Activated CD4-positive, alpha-beta T cell treated with anti-CD3 and anti-CD28 coated beads for 48 hours (primary cell): ENCODE results near the gene PCDH1.

Experiments used
- DNase-seq: peaks from one replicate; pipeline ENCODE4 v3.0.0-alpha.2; 2020

The PCDH1 gene

DNA sequence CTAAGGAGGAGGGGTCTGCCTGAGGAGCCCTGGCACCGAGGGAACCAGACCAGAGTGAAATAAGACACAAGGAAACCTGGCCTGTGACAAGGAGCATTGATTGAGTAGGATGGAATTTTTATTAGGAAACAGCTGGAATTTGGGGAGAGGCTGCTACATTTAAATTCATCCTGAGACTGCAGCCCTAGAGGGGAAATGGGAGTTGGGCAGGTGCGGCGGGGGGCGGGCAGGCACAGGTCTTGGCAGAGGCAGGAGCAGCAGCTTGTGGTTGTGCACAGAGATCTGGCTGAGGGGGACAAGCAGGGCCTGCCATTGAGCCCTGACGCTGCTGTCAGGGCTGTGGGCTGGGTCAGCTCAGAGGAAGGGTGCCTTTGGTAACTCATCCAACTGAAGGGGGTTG lies 71.6 kb downstream of the PCDH1 start:
- no peak for DNase-seq

DNA sequence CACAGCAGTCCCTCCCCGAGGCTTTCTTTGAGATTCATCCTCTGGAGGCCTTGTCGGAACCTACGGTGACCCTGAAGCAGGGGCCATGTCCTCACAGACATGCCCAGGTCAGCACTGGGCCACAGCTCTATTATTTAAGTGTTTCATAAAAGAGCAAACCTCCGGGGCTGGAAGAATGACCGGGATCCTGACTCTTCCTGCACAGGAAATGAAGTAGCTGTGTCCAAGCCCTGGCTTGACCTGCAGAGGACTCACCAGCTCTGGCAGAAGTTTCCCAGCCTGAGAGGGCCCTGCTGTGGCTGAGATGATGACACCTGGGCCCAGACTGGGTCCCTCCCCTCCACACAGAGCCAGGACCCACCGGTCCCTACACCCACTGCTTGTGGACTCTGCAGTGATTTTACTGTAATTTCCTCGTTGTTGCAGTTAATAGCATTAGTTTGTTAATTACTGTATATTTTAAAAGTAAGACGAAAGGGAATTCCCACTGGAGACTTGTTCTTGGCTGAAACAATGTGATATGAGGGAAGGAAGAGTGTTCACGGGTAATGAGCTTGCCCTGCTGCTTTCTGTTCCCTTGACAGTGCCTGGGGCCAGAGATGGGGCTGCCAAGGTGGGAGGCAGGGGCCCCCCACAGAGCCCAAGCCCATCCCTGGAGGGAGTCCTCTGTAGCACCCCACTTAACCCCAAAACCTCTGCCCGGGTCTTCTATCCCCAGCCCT lies 72.2 kb downstream of the PCDH1 start:
- DNase-seq = no peak

DNA sequence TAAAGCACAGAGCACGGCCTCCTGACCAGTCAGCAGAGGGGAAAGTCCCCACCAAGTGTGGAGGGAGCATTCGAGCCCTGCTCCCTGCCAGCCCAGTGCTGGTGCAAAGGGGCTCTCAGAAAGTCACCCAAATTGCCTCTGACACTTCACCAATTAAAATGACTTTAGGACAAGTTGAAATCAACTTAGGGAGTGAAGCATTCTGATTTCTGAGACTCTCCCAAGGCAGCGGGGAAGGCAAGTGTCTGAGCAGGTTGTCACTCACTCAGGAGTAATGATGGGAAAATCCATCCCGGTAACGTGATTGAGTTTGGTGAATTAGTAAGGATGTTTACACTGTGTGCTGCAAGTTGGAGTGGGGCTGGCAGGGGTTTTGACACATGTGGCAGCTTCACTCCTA lies 73.7 kb downstream of the PCDH1 start:
- no peak for DNase-seq
